Breast epithelium (tissue), 3 donors: ENCODE measurements around the gene MAN1C1.

ENCODE experiments used
- POLR2A ChIP-seq: fragments of 450-650 bp; IDR thresholded peaks from one replicate; pipeline ENCODE4 v1.6.1; 2016; ENCODE audit warnings: antibody characterized with exemption, mild to moderate bottlenecking, moderate library complexity
- POLR2AphosphoS5 ChIP-seq, 3 donors: sonication (generic); formaldehyde crosslinking; IDR thresholded peaks; one replicate each; pipeline ENCODE4 v1.6.1; 2017; ENCODE audit warnings: antibody characterized with exemption in 3 of 3
- TF ChIP-seq, protein P1 (sequence below), 3 donors: fragments of 450-650 bp; IDR thresholded peaks; one replicate each; pipeline ENCODE4 v1.5.1; 2016 to 2017; ENCODE audit warnings: antibody characterized with exemption in 3 of 3, mild to moderate bottlenecking in 3 of 3, moderate library complexity in 3 of 3

DNA sequence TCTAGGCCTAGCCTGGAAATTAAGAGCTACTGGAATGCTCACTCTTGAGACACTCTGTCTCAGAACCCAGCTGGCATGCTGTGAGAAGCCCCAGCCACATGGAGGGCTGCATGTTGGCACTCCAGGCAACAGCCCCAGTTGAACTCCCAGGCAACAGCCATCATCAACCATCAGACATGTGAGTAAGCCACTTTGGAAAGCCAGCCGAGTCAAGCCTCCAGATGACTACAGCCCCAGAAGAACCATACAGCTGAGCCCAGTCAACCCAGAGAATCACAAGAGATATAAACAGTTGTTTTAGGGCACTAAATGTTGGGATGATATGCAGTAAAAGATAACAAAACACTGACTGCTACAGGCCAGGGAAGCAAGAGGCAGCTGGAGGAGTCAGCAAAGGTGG, 17.7 kb upstream of the MAN1C1 start:
- TF ChIP-seq POLR2AphosphoS5 (IDR thresholded peaks at IDR 0.05) = no peak
- TF ChIP-seq, protein P1, sequence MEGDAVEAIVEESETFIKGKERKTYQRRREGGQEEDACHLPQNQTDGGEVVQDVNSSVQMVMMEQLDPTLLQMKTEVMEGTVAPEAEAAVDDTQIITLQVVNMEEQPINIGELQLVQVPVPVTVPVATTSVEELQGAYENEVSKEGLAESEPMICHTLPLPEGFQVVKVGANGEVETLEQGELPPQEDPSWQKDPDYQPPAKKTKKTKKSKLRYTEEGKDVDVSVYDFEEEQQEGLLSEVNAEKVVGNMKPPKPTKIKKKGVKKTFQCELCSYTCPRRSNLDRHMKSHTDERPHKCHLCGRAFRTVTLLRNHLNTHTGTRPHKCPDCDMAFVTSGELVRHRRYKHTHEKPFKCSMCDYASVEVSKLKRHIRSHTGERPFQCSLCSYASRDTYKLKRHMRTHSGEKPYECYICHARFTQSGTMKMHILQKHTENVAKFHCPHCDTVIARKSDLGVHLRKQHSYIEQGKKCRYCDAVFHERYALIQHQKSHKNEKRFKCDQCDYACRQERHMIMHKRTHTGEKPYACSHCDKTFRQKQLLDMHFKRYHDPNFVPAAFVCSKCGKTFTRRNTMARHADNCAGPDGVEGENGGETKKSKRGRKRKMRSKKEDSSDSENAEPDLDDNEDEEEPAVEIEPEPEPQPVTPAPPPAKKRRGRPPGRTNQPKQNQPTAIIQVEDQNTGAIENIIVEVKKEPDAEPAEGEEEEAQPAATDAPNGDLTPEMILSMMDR (IDR thresholded peaks at IDR 0.05) = no peak
- no peak for TF ChIP-seq POLR2A
